ENCODE data around the gene LOC101059915.
"Not testable (repeated sequence)": the region's sequence is repeated elsewhere in the genome, so short reads cannot be mapped to it uniquely, and the experiment has no call there.

The LOC101059915 gene

GRCh38 chrX:71671043-71671780 lies 3.9 kb downstream of the LOC101059915 start:
- peaks cover 0 to 10% (median 2%) of the 10 kb centered on the region in 7 donors for H3K9me3 Mint-ChIP-seq
- H3K27me3 Mint-ChIP-seq (ENCODE audit: low read depth in 3 of 3) = peaks cover 7 to 29% (median 15%) of the 10 kb centered on the region in 3 donors
- Histone ChIP-seq H3K36me3 (replicated peaks in 1 of 2; ENCODE audit: control insufficient read depth in 1 of 2, insufficient read depth in 2 of 2, low read length in 2 of 2) (no peaks in the 10 kb centered on the region), H4K20me1 (ENCODE audit: insufficient read depth, low read length) (no peaks in the 10 kb centered on the region), H3K9me3 (replicated peaks in 1 of 2; ENCODE audit: control insufficient read depth in 1 of 2, insufficient read depth in 1 of 2, low read length in 2 of 2) (no peaks in the 10 kb centered on the region), H3K4me2 (replicated peaks; ENCODE audit: extremely low read depth, low read length, poor library complexity, severe bottlenecking) (no peak overlapping the region), H3K27ac (ENCODE audit: low read depth in 1 of 2, low read length in 2 of 2) (no peak overlapping the region), H3K9ac (ENCODE audit: insufficient read depth, low read length, poor library complexity, severe bottlenecking) (no peak overlapping the region), H3K4me3 (replicated peaks in 1 of 3; ENCODE audit: low read depth in 2 of 3, low read length in 3 of 3) (no peak overlapping the region), H2AFZ (ENCODE audit: insufficient read depth, low read depth, low read length, poor library complexity, severe bottlenecking) (no peak overlapping the region), H3K27me3 (ENCODE audit: control insufficient read depth in 2 of 2, insufficient read depth in 2 of 2, low read length in 2 of 2) (no peaks in the 10 kb centered on the region), H3K79me2 (ENCODE audit: insufficient read depth, low read length) (no peaks in the 10 kb centered on the region), H3K4me1 (ENCODE audit: control insufficient read depth in 1 of 2, insufficient read depth in 2 of 2, low read length in 2 of 2) (no peaks in the 10 kb centered on the region)
- no peak for DNase-seq
- H3K36me3 Mint-ChIP-seq = no peaks in the 10 kb centered on the region
- WGBS (ENCODE audit: insufficient coverage) = 0% methylated on average over 3 of the region's 12 CpGs
- intact Hi-C loops (cut with micrococcal nuclease) = no loop called here
- no peak overlapping the region for H3K4me3 Mint-ChIP-seq
- no peak overlapping the region for H3K27ac Mint-ChIP-seq
- peaks cover 7% of the 10 kb centered on the region for H3K4me1 Mint-ChIP-seq
- TF ChIP-seq CTCF (IDR thresholded peaks at IDR 0.05) = no peak

- Mint-ChIP-seq H3K9me3 (peaks cover 0 to 10% (median 2%) of the 10 kb centered on the region in 7 donors), H3K27me3 (ENCODE audit: low read depth in 3 of 3) (peaks cover 7 to 29% (median 15%) of the 10 kb centered on the region in 3 donors), H3K4me1 (peaks cover 7% of the 10 kb centered on the region), H3K4me3 (no peak overlapping the region), H3K27ac (peak overlapping the region in 1 of 7 donors; percentile 24), H3K36me3 (no peaks in the 10 kb centered on the region)
- Histone ChIP-seq H3K27ac (ENCODE audit: low read depth in 1 of 2, low read length in 2 of 2) (no peak overlapping the region), H3K4me3 (replicated peaks in 1 of 3; ENCODE audit: low read depth in 2 of 3, low read length in 3 of 3) (no peak overlapping the region), H4K20me1 (ENCODE audit: insufficient read depth, low read length) (no peaks in the 10 kb centered on the region), H3K4me2 (replicated peaks; ENCODE audit: extremely low read depth, low read length, poor library complexity, severe bottlenecking) (no peak overlapping the region), H3K79me2 (ENCODE audit: insufficient read depth, low read length) (no peaks in the 10 kb centered on the region), H3K4me1 (ENCODE audit: control insufficient read depth in 1 of 2, insufficient read depth in 2 of 2, low read length in 2 of 2) (no peaks in the 10 kb centered on the region), H3K9ac (ENCODE audit: insufficient read depth, low read length, poor library complexity, severe bottlenecking) (no peak overlapping the region), H3K36me3 (replicated peaks in 1 of 2; ENCODE audit: control insufficient read depth in 1 of 2, insufficient read depth in 2 of 2, low read length in 2 of 2) (no peaks in the 10 kb centered on the region), H3K9me3 (replicated peaks in 1 of 2; ENCODE audit: control insufficient read depth in 1 of 2, insufficient read depth in 1 of 2, low read length in 2 of 2) (no peaks in the 10 kb centered on the region), H3K27me3 (ENCODE audit: control insufficient read depth in 2 of 2, insufficient read depth in 2 of 2, low read length in 2 of 2) (no peaks in the 10 kb centered on the region), H2AFZ (ENCODE audit: insufficient read depth, low read depth, low read length, poor library complexity, severe bottlenecking) (no peak overlapping the region)
- no peak for DNase-seq
- no peak for TF ChIP-seq CTCF (IDR thresholded peaks at IDR 0.05)
- WGBS (ENCODE audit: insufficient coverage) = no CpG with 5 or more reads among the region's 11 CpGs
- intact Hi-C loops (cut with micrococcal nuclease) = no loop called here
These were observed 4.6 kb downstream of the LOC101059915 start for GRCh38 chrX:71671938-71672337.

GRCh38 chrX:71675636-71676035 lies 8.3 kb downstream of the LOC101059915 start:
- H3K9ac ChIP-seq (ENCODE audit: insufficient read depth, low read length, poor library complexity, severe bottlenecking); H3K4me3 Mint-ChIP-seq; H3K4me2 ChIP-seq (replicated peaks; ENCODE audit: extremely low read depth, low read length, poor library complexity, severe bottlenecking); H3K9me3 ChIP-seq (replicated peaks in 1 of 2; ENCODE audit: control insufficient read depth in 1 of 2, insufficient read depth in 1 of 2, low read length in 2 of 2); H3K27ac ChIP-seq (ENCODE audit: low read depth in 1 of 2, low read length in 2 of 2); H3K27ac Mint-ChIP-seq; intact Hi-C loops (cut with micrococcal nuclease); H4K20me1 ChIP-seq (ENCODE audit: insufficient read depth, low read length); H3K36me3 ChIP-seq (replicated peaks in 1 of 2; ENCODE audit: control insufficient read depth in 1 of 2, insufficient read depth in 2 of 2, low read length in 2 of 2); H3K4me1 ChIP-seq (ENCODE audit: control insufficient read depth in 1 of 2, insufficient read depth in 2 of 2, low read length in 2 of 2); H3K4me1 Mint-ChIP-seq; H3K36me3 Mint-ChIP-seq; H3K79me2 ChIP-seq (ENCODE audit: insufficient read depth, low read length); DNase-seq; H3K27me3 ChIP-seq (ENCODE audit: control insufficient read depth in 2 of 2, insufficient read depth in 2 of 2, low read length in 2 of 2); H2AFZ ChIP-seq (ENCODE audit: insufficient read depth, low read depth, low read length, poor library complexity, severe bottlenecking); H3K4me3 ChIP-seq (replicated peaks in 1 of 3; ENCODE audit: low read depth in 2 of 3, low read length in 3 of 3): not testable (repeated sequence)
- 98% methylated on average over 12 of the region's 23 CpGs for WGBS (ENCODE audit: insufficient coverage)
- Mint-ChIP-seq H3K27me3 (ENCODE audit: low read depth in 3 of 3) (peaks cover 6 to 25% (median 11%) of the 10 kb centered on the region in 3 donors), H3K9me3 (peaks cover 0 to 13% (median 2%) of the 10 kb centered on the region in 7 donors)
